ENCODE measurements around the gene SPATA45. TPM values are rescaled to one million over a fixed set of nuclear protein-coding genes. Genes with fewer than 3 reads are reported as not detected.
"Not testable (repeated sequence)": the region's sequence is repeated elsewhere in the genome, so short reads cannot be mapped to it uniquely, and the experiment has no call there.

Gene SPATA45
- total RNA-seq, 1 donor from 2014 or later = not detected

- ATAC-seq; DNase-seq; intact Hi-C loops (cut with micrococcal nuclease): not testable (repeated sequence)
These were observed 13.9 kb downstream of the SPATA45 start for GRCh38 chr1:212833211-212834207.

DNA sequence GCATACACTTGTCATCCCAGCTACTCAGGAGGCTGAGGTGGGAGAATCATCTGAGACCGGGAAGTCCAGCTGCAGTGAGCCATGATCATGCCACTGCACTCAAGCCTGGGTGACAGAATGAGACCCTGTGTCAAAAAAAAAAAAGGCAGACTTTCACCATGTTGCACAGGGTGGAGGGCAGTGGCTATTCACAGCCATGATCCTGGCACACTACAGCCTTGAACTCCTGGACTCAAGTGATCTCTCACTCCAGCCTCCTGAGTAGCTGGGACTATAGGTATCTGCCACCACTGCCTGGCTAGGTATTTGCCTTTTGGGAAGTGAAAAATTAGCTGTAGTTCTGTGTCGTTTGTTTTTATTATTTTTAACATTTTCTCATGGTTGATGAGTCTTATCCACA lies 19.1 kb downstream of the SPATA45 start:
- DNase-seq = no peak
- intact Hi-C loops (cut with micrococcal nuclease) = no loop called here

DNA sequence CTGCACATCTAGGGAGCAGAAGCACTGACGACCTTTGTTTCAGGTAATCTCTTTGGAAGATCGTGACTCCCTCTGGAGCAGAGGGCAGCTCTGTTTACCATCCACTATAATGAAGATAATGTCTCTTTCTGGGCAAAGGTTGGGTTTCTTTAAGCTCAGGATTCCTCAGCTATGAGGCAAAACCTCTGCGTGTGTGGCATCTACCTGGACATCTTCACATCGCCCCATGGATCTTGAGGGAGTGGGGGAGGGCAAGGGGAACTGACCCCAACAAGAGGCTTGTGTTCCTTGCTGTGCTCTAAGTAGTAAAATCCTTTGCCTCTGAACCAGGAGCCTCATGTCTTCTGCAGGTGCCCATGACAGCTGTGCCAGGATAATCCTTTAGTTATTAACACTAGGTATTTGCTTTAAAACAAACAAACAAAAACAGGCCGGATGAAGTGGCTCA lies 19.6 kb downstream of the SPATA45 start:
- DNase-seq = no peak
- intact Hi-C loops (cut with micrococcal nuclease) = no loop called here

More for the DNA sequence above, 19.1 kb downstream of the SPATA45 start:
- no peak for ATAC-seq

DNA sequence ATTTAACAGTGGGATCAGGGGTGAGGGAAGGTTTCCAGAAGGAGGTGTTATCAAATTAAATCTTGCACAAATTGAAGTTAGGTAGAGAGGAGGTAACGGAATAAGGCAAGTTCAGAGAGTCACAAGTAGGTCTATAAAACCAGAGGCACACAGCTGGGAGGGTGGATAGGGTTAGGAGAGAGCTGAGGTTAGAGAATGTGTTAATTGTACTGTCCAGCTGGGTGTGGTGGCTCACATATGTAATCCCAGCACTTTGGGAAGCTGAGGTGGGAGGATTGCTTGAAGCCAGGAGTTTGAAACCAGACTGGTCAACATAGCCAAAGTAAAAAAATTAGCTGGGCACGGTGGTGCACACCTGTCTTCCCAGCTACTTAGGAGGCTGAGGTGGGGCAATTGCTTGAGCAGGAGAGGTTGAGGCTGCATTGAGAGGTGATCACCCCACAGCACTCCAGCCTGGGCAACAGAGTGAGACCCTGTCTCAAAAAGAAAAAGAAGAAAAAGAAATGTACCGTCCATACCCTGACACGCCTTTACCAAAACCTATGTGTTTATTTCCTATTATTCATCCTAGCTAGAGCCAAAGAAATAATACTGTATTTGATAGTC lies 20.2 kb downstream of the SPATA45 start:
- ATAC-seq = no peak
- DNase-seq = no peak
- intact Hi-C loops (cut with micrococcal nuclease) = no loop called here

More for the DNA sequence above, 19.6 kb downstream of the SPATA45 start:
- no peak for ATAC-seq

- DNase-seq (no peak), ATAC-seq (no peak)
- intact Hi-C loops (cut with micrococcal nuclease) = no loop called here
These were observed 21.5 kb downstream of the SPATA45 start for GRCh38 chr1:212825798-212826452.

DNA sequence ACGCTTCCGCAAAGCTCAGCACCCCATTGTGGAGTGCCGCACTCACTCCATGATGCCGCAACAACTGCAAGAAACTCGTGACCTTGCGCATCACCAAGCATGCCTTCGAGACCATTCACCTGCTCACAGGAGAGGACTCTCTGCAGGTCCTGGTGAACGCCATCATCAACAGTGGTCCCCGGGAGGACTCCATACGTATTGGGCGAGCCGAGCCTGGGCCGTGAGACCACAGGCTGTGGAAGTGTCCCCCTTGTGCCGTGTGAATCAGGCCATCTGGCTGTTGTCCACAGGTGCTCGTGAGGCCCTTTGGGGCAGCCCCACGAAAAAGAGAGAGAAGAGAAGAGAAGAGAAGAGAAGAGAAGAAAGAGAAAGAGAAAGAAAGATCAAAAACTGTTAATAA lies 23.2 kb downstream of the SPATA45 start:
- no peak for DNase-seq
- intact Hi-C loops (cut with micrococcal nuclease) = no loop called here
- no peak for ATAC-seq

GRCh38 chr1:212822956-212823355 lies 24.5 kb downstream of the SPATA45 start:
- intact Hi-C loops (cut with micrococcal nuclease) = no loop called here
- ATAC-seq = no peak

DNA sequence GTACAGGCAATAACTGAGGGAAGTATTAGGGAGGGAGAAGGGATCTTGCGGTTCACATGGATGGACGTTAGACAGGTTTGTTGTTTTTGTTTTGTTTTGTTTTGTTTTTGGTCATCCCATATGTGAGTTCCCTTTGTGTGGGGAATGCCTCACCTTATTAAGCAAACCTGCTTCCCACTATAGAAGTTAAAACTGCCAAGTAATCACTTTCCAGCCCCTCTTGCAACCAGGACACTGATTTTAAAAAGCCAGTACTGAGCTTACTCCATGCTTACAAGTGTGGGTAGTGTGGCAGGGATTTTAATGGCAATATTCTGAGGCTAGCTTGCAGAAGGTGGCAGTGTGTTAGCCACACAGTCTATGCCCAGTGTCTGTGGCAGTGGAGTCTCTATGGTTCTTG lies 26.5 kb downstream of the SPATA45 start:
- ATAC-seq = no peak
- intact Hi-C loops (cut with micrococcal nuclease) = no loop called here

More at GRCh38 chr1:212822956-212823355, 24.5 kb downstream of the SPATA45 start:
- DNase-seq = no peak

DNA sequence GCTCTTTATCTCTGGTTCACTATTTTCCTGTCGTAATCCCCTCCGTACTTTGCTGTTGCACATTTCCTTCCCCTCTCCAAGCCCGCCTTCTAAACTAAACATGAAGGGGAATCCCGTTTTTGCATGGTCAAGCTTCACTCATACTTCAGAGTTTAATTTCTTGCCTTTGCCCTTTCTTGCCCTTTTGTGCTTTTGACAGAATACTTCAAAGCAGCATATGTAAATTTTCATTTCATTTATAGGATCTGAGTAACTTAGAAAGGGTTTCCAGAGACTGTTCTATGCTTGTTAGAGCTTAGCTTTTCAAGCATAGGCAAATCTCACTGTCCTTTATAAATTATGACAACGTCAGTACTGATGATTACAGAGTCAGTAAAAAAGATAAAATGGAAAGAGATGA lies 27.7 kb downstream of the SPATA45 start:
- intact Hi-C loops (cut with micrococcal nuclease) = loop anchor here (5.0 kb wide), 1 partner anchor 178 kb away; no protein-coding TSS in a partner anchor
- no peak for ATAC-seq
- DNase-seq = no peak

More for the DNA sequence above, 26.5 kb downstream of the SPATA45 start:
- no peak for DNase-seq

DNA sequence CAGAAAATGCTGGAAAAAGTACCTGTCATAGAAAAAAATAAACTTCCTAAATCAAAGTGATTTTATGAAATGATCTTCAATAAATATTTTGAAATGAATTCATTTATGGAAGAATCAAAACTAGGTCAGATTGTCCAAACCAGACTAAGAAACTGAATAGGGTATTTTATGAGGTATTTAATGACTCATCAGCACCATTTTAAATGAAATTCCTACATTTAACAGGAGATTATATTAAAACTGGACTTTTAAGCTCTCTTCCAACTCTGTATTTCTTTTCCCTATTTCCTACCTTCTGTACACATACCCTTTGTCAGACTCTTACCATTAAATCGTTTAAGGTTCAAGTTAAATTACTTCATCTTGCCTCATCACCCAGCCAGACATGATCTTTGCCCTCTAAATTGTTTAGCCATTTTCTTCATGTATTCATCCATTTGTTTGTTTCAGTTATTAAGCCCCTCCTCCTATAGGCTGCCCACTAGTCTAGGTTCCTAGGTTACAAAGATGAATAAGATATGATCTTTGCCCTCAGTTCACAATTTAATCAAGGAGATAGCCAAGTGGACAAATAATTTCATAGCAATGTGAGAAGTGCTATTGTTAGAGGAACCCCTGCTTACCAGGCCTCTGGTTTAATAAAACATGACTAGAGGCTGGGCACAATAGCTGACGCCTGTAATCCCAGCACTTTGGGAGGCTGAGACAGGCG lies 30.7 kb downstream of the SPATA45 start:
- intact Hi-C loops (cut with micrococcal nuclease) = loop anchor here (5.0 kb wide), 1 partner anchor 181 kb away; no protein-coding TSS in a partner anchor
- ATAC-seq (no peak), DNase-seq (no peak)

- intact Hi-C loops (cut with micrococcal nuclease) = loop anchor here (5.0 kb wide), 1 partner anchor 183 kb away; no protein-coding TSS in a partner anchor
- ATAC-seq (no peak), DNase-seq (no peak)
These were observed 32.7 kb downstream of the SPATA45 start for GRCh38 chr1:212814537-212815334.

- intact Hi-C loops (cut with micrococcal nuclease) = no loop called here
- no peak for ATAC-seq
- DNase-seq = no peak
These were observed 41.7 kb downstream of the SPATA45 start for GRCh38 chr1:212805767-212806166.

GRCh38 chr1:212797681-212798080 lies 49.8 kb downstream of the SPATA45 start:
- ATAC-seq = no peak
- intact Hi-C loops (cut with micrococcal nuclease) = no loop called here
- DNase-seq = no peak

GRCh38 chr1:212794561-212795014 lies 52.9 kb downstream of the SPATA45 start:
- peak; percentile 15 for ATAC-seq
- DNase-seq = no peak
- intact Hi-C loops (cut with micrococcal nuclease) = no loop called here

GRCh38 chr1:212792396-212792908 lies 55.0 kb downstream of the SPATA45 start:
- intact Hi-C loops (cut with micrococcal nuclease) = no loop called here
- no peak for DNase-seq
- no peak for ATAC-seq

DNA sequence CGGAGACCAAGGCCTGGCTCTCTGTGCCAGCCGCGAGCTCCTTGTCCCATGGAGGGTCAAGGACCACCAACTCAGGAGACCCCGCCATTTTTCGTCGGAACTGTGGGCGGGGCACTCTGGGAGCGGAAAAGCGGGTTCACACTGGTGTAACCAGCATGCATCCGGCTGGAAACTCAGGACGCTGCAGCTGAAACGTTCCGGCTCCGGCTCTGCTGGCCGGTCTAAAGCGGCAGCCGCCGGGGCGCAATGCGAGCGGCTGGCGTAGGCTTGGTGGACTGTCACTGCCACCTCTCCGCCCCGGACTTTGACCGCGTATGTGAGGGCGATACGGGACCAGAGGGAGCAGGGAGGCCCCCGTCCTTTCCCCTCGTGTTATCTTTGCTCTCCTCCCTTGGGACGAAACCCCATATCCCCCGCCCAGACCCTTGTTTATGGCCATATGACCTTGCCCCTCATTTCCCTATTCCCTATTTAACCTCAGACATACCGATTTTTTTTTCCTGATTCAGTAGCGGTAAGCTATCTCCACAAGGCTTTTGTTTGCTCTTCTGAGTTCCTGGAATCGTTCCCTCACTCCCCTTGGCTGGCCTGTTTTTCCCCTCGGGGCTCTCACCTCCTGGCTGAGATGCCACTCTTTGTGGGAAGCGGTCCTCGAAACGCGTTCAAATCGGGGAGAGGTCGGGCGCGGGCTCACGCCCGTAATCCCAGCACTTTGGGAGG lies 55.6 kb downstream of the SPATA45 start, which contains the start of the genes NSL1 and TATDN3:
TSS of gene NSL1 (minus strand) at position 102 of the 720 bp plus-strand sequence. CDS start at position 88, 14 bp downstream.
TSS of gene TATDN3 (plus strand) at position 219 of the 720 bp plus-strand sequence. CDS start at position 247, 28 bp downstream.
- intact Hi-C loops (cut with micrococcal nuclease) = no loop called here
- peak; percentile 90 for DNase-seq
- peak; percentile 96 for ATAC-seq

GRCh38 chr1:212791261-212791675 lies 56.2 kb downstream of the SPATA45 start:
- intact Hi-C loops (cut with micrococcal nuclease) = no loop called here
- ATAC-seq (peak; percentile 62), DNase-seq (no peak)

Data from left ventricle myocardium superior (tissue), 1 donor.